H1 (cell line): ENCODE results near the gene TEX35. TPM values are rescaled to one million over a fixed set of nuclear protein-coding genes. Genes with fewer than 3 reads are reported as not detected.

Experiments used
- CHD7 ChIP-seq: fragments of 300-600 bp; sonication (generic); IDR thresholded peaks from 2 replicates; pipeline ENCODE4 v1.7.1; 2012; ENCODE audit warnings: low read length, moderate library complexity, mild to moderate bottlenecking, inconsistent platforms; ENCODE audit not compliant: insufficient replicate concordance
- EGR1 ChIP-seq: IDR thresholded peaks from 2 replicates; pipeline ENCODE4 v1.6.1; 2011; ENCODE audit warnings: low read depth, low read length, borderline replicate concordance
- MAX ChIP-seq: IDR thresholded peaks from 2 replicates; pipeline ENCODE4 v1.6.1; 2012; ENCODE audit warnings: inconsistent platforms
- polyA plus RNA-seq, 7 experiments: library from polyadenylated mRNA; depleted of rRNA in 3 of 7; stranded (reverse) in 5 of 7; unstranded in 2 of 7; fragments of >200 nt in 5 of 7; fragments of 200-250 nt in 2 of 7; gene quantifications; 1 replicate in 5 of 7; 2 replicates in 1 of 7; 4 replicates in 1 of 7; pipeline versions ENCODE4 v1.2.1 to v1.2.3, GENCODE V29; 2011 to 2013; ENCODE audit warnings: missing spikeins in 2 of 7, mixed read lengths in 2 of 7
- total RNA-seq: library from RNA; stranded (reverse); fragmentation: NEBNext Ultra II Directional; extraction: Animal tissue kit (Norgen Biotek cat#: 25700); gene quantifications from 2 replicates; pipeline ENCODE4 v1.2.1, GENCODE V29; 2021

The TEX35 gene
- total and polyA plus RNA-seq, 2 of the 8 experiments (the other 6 are each of a cell fraction or from before 2014, with no cell fraction given), result 0.03 TPM; not detected in 1

- TF ChIP-seq CHD7, result no peak
- TF ChIP-seq EGR1, result no peak
- TF ChIP-seq MAX, result no peak
- TF ChIP-seq, all 59 proteins: peak for 0
These were observed 48.3 kb upstream of the TEX35 start (continued) for GRCh38 chr1:178464566-178464965.
